Ovary (tissue), 3 donors: ENCODE measurements around the gene NUP50.

Experiments used
- CTCF ChIP-seq, 3 donors: fragments of 450-650 bp in 2 of 3; fragments of 200-600 bp in 1 of 3; IDR thresholded peaks; one replicate each; pipeline versions ENCODE4 v1.5.1 to v1.8.0; 2016 to 2022; ENCODE audit warnings: antibody characterized with exemption in 3 of 3, mild to moderate bottlenecking in 1 of 3
- EP300 ChIP-seq: sonication (generic); formaldehyde crosslinking; IDR thresholded peaks from one replicate; pipeline ENCODE4 v1.6.1; 2017; ENCODE audit warnings: antibody characterized with exemption
- POLR2A ChIP-seq: fragments of 450-650 bp; IDR thresholded peaks from one replicate; pipeline ENCODE4 v1.6.1; 2017; ENCODE audit warnings: antibody characterized with exemption, mild to moderate bottlenecking, moderate library complexity
- donor health status: DM: no; HTN: no; CAD: no.

GRCh38 chr22:45205276-45205925, 41.7 kb downstream of the NUP50 start:
- no peak for TF ChIP-seq CTCF (IDR thresholded peaks at IDR 0.05)
- no peak for TF ChIP-seq POLR2A
- no peak for TF ChIP-seq EP300
